SKM-1 treated with dmso at 0.1 percent for 144 hours (cell line): ENCODE measurements around the gene CD24.
"Not testable (repeated sequence)": the region's sequence is repeated elsewhere in the genome, so short reads cannot be mapped to it uniquely, and the experiment has no call there.

Experiments used
- DNase-seq: peaks from one replicate; lab custom pipeline; 2025; ENCODE audit not compliant: unreplicated experiment; lab: John Stamatoyannopoulos, UW

Gene CD24, protein sequence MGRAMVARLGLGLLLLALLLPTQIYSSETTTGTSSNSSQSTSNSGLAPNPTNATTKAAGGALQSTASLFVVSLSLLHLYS

DNA sequence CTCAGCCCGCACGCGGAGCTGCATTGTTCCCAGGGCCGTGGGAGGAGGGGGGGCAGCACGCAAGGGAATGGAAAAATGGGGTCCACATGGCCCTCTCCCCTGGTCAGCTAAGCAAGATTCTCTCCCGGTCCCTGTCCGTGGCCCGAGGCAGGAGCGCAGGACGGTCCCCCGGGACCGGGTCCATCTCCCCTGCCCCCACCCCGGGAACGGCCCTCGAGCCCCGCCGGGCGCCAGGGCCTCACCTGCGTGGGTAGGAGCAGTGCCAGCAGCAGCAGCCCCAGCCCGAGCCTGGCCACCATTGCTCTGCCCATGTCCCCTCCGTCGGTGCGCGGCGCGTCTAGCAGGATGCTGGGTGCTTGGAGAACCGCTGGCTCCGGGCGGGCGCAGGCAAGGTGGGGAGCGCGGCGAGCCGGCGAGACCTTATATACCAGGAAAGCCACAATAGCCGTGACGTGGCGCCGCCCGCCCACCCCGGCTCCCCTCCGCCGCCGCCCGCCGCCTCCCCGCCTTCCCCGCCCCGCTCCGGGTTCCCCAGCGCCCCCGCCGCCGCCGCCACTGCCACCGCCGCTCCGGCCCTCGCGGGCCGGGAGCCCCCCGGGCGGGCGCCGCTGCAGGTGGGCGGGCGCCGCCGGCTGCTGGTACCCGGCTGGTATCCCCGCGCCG lies at the start of gene CD24:
TSS of gene CD24 (minus strand) at position 394 of the 663 bp plus-strand sequence. CDS start at position 311, 83 bp downstream.
- DNase-seq, result no peak

DNA sequence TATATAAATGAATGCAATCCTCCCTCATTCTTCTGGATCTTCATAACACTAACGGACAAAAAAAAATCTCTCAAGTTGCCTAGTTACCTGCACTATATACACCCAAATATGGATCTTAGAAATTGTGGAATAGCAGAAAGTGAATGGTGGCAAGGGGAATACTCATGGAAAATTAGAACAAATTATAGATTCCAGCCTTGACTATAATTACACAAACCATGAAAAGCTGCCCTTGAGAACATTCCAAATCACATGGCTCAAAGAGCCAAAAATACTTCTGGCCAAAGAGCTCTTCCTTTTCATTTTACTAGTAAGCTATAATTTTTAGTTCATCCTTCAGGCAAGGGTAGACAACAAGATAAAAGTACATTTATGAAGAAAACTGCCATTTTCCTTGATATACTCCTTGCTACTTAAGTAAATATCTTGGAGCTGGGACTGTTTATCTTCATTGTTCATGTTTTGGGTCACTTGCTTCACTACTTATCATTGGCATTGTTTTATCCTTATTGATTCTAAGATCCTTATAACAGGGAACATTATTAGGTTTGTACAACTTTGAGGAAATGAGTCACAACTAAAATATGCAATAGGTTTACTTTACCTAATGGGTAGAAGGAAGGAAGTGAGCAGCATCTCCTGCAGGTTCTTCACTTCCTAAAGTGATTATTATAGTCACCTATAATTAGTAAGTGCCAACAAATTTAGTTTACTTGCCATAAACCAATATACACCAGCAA lies 47.1 kb upstream of the CD24 start:
- no peak for DNase-seq

DNA sequence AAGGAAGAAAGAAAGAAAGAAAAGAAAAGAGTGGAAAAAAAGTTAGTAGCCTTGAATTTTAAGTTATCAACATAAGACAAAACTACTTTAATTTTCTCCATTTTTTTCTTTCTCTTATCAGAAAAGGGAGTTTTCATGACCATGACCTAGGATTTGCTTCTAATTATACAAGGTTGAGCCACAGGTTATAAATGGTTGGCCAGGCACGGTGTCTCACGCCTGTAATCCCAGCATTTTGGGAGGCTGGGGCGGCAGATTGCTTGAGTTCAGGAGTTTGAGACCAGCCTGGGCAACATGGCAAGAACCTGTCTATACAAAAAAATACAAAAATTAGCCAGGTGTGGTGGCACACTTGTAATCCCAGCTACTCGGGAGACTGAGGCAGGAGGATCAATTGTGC lies 45.7 kb upstream of the CD24 start:
- no peak for DNase-seq

DNA sequence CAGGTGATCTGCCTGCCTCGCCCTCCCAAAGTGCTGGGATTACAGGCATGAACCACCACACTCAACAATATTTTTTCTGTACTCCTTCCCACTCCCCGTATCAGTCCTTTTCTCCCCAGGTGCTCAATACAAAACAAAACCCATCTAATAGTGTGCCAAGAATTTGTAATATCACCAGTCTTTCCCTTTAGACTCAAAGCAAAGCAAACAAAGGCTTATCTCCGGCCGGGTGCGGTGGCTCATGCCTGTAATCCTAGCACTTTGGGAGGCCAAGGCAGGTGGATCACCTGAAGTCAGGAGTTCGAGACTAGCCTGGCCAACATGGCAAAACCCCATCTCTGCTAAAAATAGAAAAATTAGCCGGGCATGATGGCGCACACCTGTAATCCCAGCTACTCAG lies 45.1 kb upstream of the CD24 start:
- not testable (repeated sequence) for DNase-seq

DNA sequence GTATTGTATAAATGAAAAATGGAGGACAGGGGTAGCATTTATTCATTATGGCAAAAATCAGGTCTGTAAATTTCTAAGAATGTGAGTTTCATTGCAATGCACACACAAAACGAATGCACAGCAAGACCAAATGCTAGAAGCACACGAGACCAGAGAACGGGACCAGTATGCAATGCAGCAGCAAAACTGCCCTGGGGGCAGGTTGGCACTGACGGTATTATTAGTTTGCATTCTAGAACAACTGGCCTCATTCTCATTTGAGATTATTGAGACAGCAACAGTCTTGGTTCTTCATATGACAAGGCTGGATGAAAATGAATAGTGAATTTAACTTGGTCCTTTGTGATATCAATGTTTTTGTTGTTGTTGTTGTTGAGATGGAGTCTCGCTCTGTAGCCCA lies 44.5 kb upstream of the CD24 start:
- DNase-seq, result no peak

DNA sequence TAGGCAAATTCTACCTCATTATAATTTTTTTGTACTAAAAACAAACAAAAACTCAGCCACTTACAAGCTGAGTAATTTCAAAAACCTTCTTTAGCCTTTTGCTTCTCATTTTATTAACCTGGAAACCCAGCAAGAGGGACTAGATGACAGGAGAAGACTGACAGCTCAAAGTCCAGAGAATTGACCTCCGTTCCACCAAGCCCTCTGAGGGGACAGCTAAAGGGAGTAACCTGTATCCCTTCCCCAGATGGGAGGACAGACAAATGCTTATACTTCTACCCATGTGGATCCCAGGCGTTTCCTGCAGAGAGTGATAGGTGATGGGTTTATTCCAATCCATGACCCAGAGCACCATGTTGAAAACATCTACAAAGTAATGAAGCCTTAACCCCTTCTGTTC lies 35.0 kb upstream of the CD24 start:
- no peak for DNase-seq

DNA sequence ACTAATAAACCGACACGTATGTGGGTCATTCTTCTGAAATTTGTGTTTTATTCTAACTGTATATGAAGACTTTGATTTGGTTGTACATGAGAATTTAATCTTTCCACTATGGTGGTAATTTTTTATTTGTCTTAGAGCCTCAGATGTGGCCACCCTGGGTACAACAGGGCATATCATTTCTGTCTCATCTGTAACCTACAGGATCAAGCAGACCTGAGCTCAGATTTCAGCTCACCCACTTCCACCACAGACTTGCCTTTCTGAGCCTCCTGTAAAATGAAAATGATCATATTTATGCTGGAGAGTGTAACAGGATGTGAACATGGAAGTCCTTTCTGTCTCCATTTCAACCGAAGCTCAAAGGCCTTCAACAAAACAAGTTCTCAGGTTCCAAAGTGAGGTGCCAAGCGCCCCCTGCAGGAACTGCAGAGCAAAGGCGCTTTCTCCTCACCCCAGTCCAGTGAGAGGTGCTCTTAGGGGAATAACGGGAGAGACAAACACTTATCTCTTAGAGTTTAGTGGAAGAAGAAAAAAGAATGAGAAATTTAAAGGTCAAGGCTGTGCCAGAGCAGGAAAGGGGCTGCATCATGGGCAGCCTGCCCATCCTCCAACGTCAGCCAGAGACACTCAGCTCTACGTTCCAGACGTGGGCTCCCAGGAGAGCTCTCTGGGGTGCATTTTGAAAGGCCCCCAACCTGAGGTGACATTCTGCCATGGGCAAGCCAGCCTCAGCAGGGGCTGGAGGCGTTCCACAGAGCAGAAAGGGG lies 23.0 kb upstream of the CD24 start:
- peak; percentile 70 for DNase-seq

DNA sequence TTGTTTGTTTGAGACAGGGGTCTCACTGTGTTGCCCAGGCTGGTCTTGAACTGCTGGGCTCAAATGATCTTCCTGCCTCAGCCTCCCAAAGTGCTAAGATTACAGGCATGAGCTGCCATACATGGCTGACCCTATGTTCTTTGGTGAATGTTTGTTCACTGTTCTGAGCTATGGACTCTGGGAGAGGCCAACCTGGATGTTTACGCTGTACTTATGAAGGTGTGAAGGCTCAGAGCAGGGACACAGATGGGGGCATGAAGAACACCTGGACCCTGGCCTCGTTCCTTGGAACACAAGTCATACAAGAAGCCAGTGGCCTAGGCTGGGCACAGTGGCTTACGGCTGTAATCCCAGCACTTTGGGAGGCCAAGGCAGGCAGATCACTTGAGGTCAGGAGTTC lies 21.1 kb upstream of the CD24 start:
- DNase-seq, result no peak

DNA sequence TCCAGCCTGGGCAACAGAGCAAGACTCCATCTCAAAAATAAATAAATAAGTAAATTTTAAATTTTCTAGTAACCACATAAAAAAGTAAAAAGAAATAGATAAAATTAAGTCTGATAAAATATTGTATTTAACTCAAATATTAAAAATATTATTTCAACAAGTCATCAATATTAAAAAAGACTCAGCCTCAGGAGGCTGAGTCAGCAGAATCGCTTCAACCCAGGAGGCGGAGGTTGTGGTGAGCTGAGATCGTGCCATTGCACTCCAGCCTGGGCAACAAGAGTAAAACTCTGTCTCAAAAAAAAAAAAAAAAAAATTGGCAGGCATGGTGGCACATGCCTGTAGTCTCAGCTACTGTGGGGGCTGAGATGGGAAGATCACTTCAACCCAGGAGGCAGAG lies 15.2 kb upstream of the CD24 start:
- not testable (repeated sequence) for DNase-seq

DNA sequence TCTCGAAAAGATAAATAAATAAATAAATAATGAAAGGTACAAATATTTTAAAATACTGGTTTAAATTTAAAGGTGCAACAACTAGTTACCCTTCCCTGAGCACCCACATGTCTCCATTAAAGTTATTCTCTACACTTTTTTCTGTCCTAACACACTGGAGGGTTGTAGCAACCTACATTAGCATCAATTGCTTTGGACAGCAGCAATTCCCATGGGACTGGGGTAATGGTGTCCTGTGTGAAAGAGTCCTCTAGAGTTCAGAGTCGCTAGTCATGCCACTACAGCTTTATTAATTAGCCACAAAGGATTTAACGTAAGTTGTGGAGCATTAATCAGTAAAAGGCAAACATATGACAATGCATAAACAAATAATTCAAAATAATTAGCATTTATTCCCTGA lies 14.1 kb upstream of the CD24 start:
- DNase-seq, result no peak

DNA sequence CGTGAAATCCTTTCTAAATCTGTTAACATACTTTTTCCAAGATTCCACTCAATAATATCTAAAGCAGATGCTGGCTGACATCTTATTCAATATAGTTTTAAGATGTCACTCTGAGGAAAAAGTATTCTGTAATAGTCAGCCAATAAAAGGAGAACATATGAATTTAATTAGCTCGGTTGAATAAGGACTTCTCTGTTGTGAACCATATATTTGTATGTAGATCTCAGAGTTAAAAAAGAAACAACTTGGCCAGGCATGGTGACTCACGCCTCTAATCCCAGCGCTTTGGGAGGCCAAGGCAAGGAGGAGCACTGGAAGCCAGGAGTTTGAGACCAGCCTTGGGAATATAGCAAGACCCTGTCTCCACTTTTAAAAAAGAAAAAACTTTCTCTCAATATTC lies 7.4 kb upstream of the CD24 start:
- DNase-seq, result no peak

DNA sequence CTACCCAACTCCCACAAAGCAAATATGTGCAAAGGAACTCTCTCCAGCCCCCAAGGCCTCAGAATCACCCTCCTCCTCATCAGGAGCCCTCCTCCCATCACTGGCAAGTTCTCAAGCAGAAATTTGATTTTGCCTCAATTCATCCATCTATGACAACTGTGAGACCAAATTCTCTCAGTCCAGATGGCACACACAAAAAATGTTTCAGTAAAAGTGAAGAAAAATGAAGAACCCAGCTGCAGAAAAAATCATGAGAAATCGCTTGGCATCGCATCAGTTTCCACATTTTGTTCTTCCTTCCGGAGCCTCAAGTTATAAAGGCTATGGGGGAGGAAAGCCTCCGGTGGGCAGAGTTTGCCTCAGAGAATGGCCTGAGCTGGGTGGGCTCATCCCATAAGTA lies 6.4 kb upstream of the CD24 start:
- DNase-seq, result no peak

DNA sequence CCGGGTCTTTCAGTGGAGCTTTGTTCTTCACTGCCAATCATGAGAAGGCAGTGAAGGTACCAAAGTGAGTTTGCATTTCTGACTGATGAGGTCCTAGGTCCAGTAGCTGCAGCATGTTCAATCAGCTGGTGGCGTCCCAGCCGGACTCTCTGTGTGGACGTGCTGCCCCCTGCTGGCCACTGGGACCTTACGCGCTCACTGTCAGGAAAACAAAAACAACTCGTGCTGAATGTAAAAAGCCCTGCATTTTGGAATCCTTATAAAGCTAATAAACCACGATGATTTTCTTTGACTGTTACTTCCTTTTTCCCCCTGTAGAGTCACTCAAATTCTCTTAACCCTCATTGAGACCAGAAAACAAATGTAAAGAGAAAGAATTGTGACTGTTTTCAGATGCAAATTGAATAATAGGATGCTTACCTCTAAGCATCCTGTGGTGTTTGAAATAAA lies 4.9 kb upstream of the CD24 start:
- DNase-seq, result peak; percentile 74

DNA sequence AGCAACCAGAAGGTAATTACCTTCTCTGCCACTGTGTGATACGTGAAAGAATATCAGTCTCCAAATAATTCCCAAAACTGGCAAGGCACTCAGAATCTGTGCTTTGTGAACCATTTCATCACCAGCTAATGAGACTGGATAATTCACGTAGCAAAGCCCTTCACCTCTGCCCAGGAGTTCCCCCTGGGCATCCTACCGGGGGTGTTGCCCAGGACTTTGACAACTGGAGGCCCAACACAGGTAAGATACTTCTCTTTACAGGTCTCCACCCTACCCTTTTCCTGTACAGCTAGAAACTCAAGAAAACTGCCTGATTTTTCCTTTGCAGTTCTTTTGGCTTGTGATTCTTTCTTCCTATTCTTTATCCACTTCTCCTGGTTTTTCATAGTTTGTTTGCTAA lies 2.7 kb upstream of the CD24 start:
- DNase-seq, result no peak

DNA sequence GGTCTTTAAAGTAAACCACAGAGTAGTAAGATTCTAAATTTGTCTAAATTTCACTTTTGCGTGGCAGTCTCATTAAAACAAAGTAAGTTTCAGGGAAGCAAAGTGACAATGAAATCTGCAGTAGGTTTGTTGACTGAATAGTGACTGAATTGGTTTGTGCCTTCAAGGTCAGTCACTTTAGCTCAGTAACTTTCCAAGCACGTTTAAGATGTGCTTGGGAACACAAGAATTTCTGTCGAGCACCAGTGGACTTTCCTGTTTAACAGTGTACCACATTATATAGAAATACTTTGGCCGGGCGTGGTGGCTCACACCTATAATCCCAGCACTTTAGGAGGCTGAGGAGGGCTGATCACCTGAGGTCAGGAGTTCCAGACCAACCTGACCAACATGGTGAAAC lies 1.7 kb upstream of the CD24 start:
- DNase-seq, result no peak

DNA sequence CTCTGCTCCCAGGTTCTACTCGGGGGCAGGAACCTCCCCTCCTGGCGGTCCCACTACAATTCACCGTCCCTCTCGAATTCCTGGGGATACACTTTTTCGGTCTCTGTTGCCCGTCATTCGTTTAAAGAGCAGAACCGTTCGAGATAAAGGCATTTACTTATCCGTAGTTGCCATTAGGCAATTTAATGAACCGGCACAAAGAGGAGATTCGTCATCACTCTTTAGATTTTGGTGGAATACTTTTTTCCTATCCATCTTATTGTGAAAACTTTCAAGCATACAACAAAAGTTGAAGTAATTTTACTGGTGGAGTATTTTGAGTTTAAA lies 1.2 kb upstream of the CD24 start:
- DNase-seq, result no peak

DNA sequence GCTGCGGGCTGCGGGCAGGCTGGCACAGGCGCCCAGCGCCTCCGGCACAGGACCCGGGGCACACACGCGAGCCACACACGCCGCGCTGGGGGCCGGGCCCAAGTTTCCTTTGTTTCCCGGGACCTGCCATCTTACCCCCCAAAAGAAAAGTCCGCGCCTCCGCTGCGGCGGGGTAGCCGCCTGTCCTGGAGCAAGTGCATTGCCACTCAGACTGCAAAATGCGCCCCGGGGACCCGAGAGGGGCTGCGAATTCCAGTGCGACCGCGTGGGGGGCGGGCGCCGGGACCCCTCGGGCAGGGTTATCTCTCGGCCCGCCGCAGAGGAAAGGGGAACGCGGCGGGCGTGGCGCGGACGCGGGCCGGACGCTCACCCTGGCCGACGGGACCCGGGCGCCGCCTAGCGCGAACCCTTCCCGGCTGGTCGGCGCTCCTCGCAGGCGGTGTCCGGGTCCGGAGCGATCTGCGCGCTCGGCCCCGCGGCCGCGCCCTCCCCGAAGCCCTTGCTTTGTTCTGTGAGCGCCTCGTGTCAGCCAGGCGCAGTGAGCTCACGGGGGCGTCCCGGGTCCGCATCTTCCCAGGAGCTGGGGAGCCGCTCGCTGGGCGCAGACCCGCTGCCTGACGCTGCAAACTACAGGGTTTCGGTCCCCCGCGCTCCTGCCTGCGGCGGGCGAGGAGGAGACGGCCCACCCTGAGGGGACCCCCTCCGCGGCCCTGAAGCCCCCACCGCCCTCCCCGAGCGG lies 639 bp upstream of the CD24 start:
- DNase-seq, result no peak

DNA sequence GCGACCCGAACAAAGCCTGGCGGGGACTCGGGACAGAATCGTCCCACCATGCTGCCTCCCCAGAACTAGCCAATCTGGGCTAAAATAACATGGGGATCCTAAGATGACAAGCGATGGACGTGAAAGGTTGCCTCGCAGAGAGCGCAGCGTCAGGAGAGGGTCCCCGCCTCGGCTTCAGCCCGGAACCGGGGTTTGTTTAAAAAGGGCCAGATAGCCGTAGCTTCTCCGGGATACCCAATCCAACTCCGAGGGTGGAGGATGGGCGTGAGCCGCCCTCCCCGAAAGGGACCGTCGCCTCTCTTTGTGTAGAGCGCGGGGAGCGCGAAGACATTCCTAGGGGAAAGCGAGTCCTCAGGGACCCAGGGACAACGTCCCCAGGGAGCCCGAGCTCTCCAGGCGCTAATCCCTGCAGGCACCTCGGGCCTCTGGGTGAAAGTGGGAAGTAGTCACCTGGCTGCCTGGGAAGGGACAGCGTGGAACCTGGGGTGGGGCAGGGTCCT lies 643 bp downstream of the CD24 start:
- DNase-seq, result no peak

DNA sequence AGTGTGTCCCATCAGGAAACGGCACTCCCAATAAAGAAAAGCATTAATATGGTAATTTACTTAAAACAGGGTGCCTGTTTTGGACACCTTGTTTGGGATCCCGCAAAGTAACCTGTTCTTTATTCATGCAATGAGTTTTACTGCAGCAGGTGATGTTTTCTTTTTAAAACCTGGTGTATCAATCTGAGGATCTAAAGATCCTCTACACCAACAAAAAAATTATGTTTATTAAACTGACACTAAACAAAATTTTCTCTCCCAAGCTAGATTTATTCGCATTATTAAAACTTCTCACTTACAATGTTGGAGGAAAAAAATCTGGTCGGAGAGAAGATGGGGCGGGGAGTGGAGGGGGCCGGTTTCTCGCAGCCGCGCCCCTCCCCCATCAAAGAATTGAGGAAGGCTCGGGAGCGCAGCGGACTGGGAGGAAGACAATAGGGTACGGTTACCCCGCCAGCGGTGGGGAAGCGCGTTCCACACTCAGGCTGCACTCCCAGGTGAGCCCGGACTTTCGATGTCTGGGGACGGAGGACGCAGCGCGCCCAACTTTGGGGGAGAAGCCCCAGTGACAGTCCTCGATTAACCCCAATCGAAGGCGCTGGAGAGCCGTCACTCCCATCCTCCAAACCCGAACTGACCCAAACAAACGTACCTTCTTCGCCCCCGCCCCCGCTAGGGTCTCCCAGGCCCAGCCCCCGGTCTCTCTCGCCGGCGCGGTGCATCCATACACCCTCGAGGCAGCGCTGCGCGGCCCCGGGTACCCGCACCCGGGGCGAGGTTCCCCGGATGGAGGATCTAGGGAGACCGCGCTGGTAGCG lies 1.3 kb downstream of the CD24 start:
- DNase-seq, result no peak

DNA sequence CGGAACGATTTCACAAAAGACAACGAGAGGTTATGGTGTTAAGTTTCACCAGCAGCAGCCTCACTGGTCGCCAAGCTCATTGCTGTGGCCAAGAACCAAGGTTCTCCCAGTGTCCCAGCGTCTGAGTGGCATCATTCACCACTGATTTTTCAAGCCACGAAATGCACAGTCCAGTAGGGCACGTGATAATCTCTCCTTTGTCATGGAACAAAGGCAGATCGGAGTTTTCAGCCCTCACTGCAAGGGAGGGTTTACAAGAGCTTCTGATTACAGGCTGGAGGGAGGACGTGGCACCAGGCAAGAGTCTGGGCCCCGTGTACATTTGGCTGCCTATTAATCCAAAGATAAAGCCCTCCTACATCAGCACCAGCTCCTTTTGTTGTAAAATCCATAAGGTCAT lies 2.0 kb downstream of the CD24 start:
- no peak for DNase-seq
